OCI-LY1 (cell line): ENCODE results near the gene CKB.

ENCODE experiments used
- H2AFZ ChIP-seq: fragments of 200-600 bp; sonication (generic), shearing (Covaris generic); 2 replicates; pipeline ENCODE4 v1.6.0; 2014; ENCODE audit warnings: antibody characterized with exemption, mild to moderate bottlenecking, low read length
- H3F3A ChIP-seq: fragments of 200-600 bp; sonication (generic), shearing (Covaris generic); 2 replicates; pipeline ENCODE4 v1.6.0; 2014; ENCODE audit warnings: mild to moderate bottlenecking, antibody characterized with exemption, low read length, moderate library complexity; ENCODE audit not compliant: insufficient read depth
- H3K27ac ChIP-seq: fragments of 200-600 bp; sonication (generic); 2 replicates; pipeline ENCODE4 v1.5.1; 2014; ENCODE audit warnings: low read length, mixed run types, mild to moderate bottlenecking, low read depth; ENCODE audit not compliant: poor library complexity, severe bottlenecking
- H3K27me3 ChIP-seq: fragments of 200-600 bp; sonication (generic); 2 replicates; pipeline ENCODE4 v1.6.0; 2014; ENCODE audit warnings: antibody characterized with exemption, mild to moderate bottlenecking, low read length, moderate library complexity; ENCODE audit not compliant: insufficient read depth
- H3K36me3 ChIP-seq: fragments of 200-600 bp; sonication (generic); 2 replicates; pipeline ENCODE4 v1.6.1; 2014; ENCODE audit warnings: mild to moderate bottlenecking, antibody characterized with exemption, low read length, moderate library complexity, mixed read lengths; ENCODE audit not compliant: insufficient read depth
- H3K4me1 ChIP-seq: fragments of 200-600 bp; sonication (generic); 2 replicates; pipeline ENCODE4 v1.5.1; 2014; ENCODE audit warnings: mild to moderate bottlenecking, low read length, moderate library complexity; ENCODE audit not compliant: insufficient read depth, severe bottlenecking
- H3K4me2 ChIP-seq: fragments of 200-600 bp; sonication (generic), shearing (Covaris generic); 2 replicates; pipeline ENCODE4 v1.6.1; 2014; ENCODE audit warnings: low read length
- H3K4me3 ChIP-seq: fragments of 200-600 bp; sonication (generic); 2 replicates; pipeline ENCODE4 v1.5.1; 2014; ENCODE audit warnings: low read length, low read depth, mild to moderate bottlenecking, mixed read lengths; ENCODE audit not compliant: poor library complexity, severe bottlenecking
- H3K79me2 ChIP-seq: fragments of 200-600 bp; shearing (Covaris generic); 2 replicates; pipeline ENCODE4 v1.6.1; 2016; ENCODE audit warnings: mixed run types, low read length, mixed read lengths; ENCODE audit not compliant: insufficient read depth
- H3K9ac ChIP-seq: fragments of 200-600 bp; sonication (generic), shearing (Covaris generic); 2 replicates; pipeline ENCODE4 v1.6.1; 2014; ENCODE audit warnings: mild to moderate bottlenecking, low read length, mixed read lengths
- H3K9me2 ChIP-seq: fragments of 200-600 bp; sonication (generic), shearing (Covaris generic); 2 replicates; pipeline ENCODE4 v1.6.1; 2014; ENCODE audit warnings: low read depth, mild to moderate bottlenecking, low read length, mixed read lengths
- H3K9me3 ChIP-seq: fragments of 200-600 bp; shearing (Covaris generic); 2 replicates; pipeline ENCODE4 v1.6.1; 2014; ENCODE audit warnings: low read length, mixed read lengths
- H4K20me1 ChIP-seq: fragments of 200-600 bp; sonication (generic), shearing (Covaris generic); 2 replicates; pipeline ENCODE4 v1.6.0; 2016; ENCODE audit warnings: mild to moderate bottlenecking, low read length; ENCODE audit not compliant: insufficient read depth
- CTCF ChIP-seq: fragments of 200-600 bp; sonication (generic), shearing (Covaris generic); IDR thresholded peaks from 2 replicates; pipeline ENCODE4 v1.5.1; 2017; ENCODE audit warnings: mild to moderate bottlenecking, antibody characterized with exemption, low read length, moderate library complexity, mixed read lengths
- EZH2 ChIP-seq: fragments of 200-600 bp; sonication (generic), shearing (Covaris generic); IDR thresholded peaks from 2 replicates; pipeline ENCODE4 v1.8.0; 2017; ENCODE audit warnings: borderline replicate concordance, mixed run types, mild to moderate bottlenecking, antibody characterized with exemption, low read length, moderate library complexity, mixed read lengths

Gene CKB

GRCh38 chr14:103489621-103490020, 33.0 kb downstream of the CKB start:
- H3K36me3 ChIP-seq: peaks cover 51% of the 10 kb centered on the region; the same call in 1 of the 2 replicates

GRCh38 chr14:103488960-103489359, 33.7 kb downstream of the CKB start:
- Histone ChIP-seq H3K36me3 (peaks cover 54% of the 10 kb centered on the region), H3K4me2 (no peak overlapping the region)

More at GRCh38 chr14:103489621-103490020, 33.0 kb downstream of the CKB start:
- Histone ChIP-seq H2AFZ (no peak overlapping the region), H3K9me3 (no peaks in the 10 kb centered on the region), H3K27me3 (no peaks in the 10 kb centered on the region), H3K9ac (no peak overlapping the region), H3K4me1 (no peaks in the 10 kb centered on the region), H3K27ac (no peak overlapping the region), H3K4me3 (no peak overlapping the region), H3K4me2 (no peak overlapping the region), H4K20me1 (no peaks in the 10 kb centered on the region), H3K79me2 (no peaks in the 10 kb centered on the region), H3K9me2 (no peaks in the 10 kb centered on the region), H3F3A (no peaks in the 10 kb centered on the region)
- no peak for TF ChIP-seq EZH2
- TF ChIP-seq CTCF: no peak

GRCh38 chr14:103488071-103488470, 34.6 kb downstream of the CKB start:
- H3K9me3 ChIP-seq: no peaks in the 10 kb centered on the region
- TF ChIP-seq EZH2: no peak
- TF ChIP-seq CTCF: no peak
- no peak overlapping the region for H3K27ac ChIP-seq
- H3K4me1 ChIP-seq: no peaks in the 10 kb centered on the region
- H3K4me2 ChIP-seq: no peak overlapping the region
- no peak overlapping the region for H2AFZ ChIP-seq
- no peak overlapping the region for H3K4me3 ChIP-seq
- H3K79me2 ChIP-seq: no peaks in the 10 kb centered on the region
- H3K9ac ChIP-seq: no peak overlapping the region
- no peaks in the 10 kb centered on the region for H3K27me3 ChIP-seq
- H4K20me1 ChIP-seq: no peaks in the 10 kb centered on the region
- no peaks in the 10 kb centered on the region for H3F3A ChIP-seq
- H3K9me2 ChIP-seq: no peaks in the 10 kb centered on the region
- H3K36me3 ChIP-seq: peaks cover 53% of the 10 kb centered on the region

More at GRCh38 chr14:103488960-103489359, 33.7 kb downstream of the CKB start:
- Histone ChIP-seq H3K9me2 (no peaks in the 10 kb centered on the region), H3K79me2 (no peaks in the 10 kb centered on the region), H3K9ac (no peak overlapping the region), H3K27me3 (no peaks in the 10 kb centered on the region), H3K27ac (no peak overlapping the region), H3K9me3 (no peaks in the 10 kb centered on the region), H2AFZ (no peak overlapping the region), H3K4me1 (no peaks in the 10 kb centered on the region), H3K4me3 (no peak overlapping the region), H4K20me1 (no peaks in the 10 kb centered on the region), H3F3A (no peaks in the 10 kb centered on the region)
- no peak for TF ChIP-seq EZH2
- TF ChIP-seq CTCF: no peak
